GM23338 (cell line): Measurements from ENCODE around the gene TYW5. TPM values are rescaled to one million over a fixed set of nuclear protein-coding genes. Genes with fewer than 3 reads are reported as not detected.

ENCODE experiments used
- ATAC-seq: fragments of 200-7000 bp; cut with Tn5 transposase; 3 replicates; pipeline ENCODE4 v1.9.1; 2020
- DNase-seq: peaks from one replicate; pipeline ENCODE4 v3.0.0-alpha.2; 2015; ENCODE audit warnings: low spot score
- H2AFZ ChIP-seq: fragments of 200-600 bp; sonication (generic); 2 replicates; pipeline ENCODE4 v1.8.0; 2016; ENCODE audit warnings: antibody characterized with exemption, mild to moderate bottlenecking, moderate library complexity
- H3F3A ChIP-seq: fragments of 200-600 bp; sonication (generic); replicated peaks from 2 replicates; pipeline ENCODE4 v1.8.0; 2017; ENCODE audit warnings: antibody characterized with exemption, mixed run types, low read depth
- H3K27ac ChIP-seq: fragments of 200-600 bp; sonication (generic); 2 replicates; pipeline ENCODE4 v1.6.1; 2016; ENCODE audit warnings: low read depth
- H3K27me3 ChIP-seq: fragments of 200-600 bp; sonication (generic); 2 replicates; pipeline ENCODE4 v1.8.0; 2016; ENCODE audit warnings: mild to moderate bottlenecking, mixed run types, moderate library complexity; ENCODE audit not compliant: insufficient read depth
- H3K36me3 ChIP-seq: fragments of 200-600 bp; sonication (generic); 2 replicates; pipeline ENCODE4 v1.8.0; 2016; ENCODE audit warnings: mild to moderate bottlenecking; ENCODE audit not compliant: insufficient read depth
- H3K4me1 ChIP-seq: fragments of 200-600 bp; sonication (generic); 2 replicates; pipeline ENCODE4 v1.8.0; 2016; ENCODE audit warnings: mild to moderate bottlenecking, moderate library complexity; ENCODE audit not compliant: insufficient read depth
- H3K4me2 ChIP-seq: fragments of 200-600 bp; sonication (generic); 2 replicates; pipeline ENCODE4 v1.7.1; 2017; ENCODE audit warnings: mixed run types
- H3K4me3 ChIP-seq: fragments of 200-600 bp; sonication (generic); 2 replicates; pipeline ENCODE4 v1.6.1; 2016; ENCODE audit warnings: mixed run types
- H3K79me2 ChIP-seq: fragments of 200-600 bp; sonication (generic); replicated peaks from 2 replicates; pipeline ENCODE4 v1.8.0; 2017; ENCODE audit warnings: mild to moderate bottlenecking; ENCODE audit not compliant: insufficient read depth
- H3K9me2 ChIP-seq: fragments of 200-600 bp; sonication (generic); 2 replicates; pipeline ENCODE4 v1.8.0; 2017; ENCODE audit not compliant: insufficient read depth
- H4K20me1 ChIP-seq: fragments of 200-600 bp; sonication (generic); replicated peaks from 2 replicates; pipeline ENCODE4 v1.8.0; 2017; ENCODE audit warnings: mild to moderate bottlenecking; ENCODE audit not compliant: insufficient read depth
- H3K27ac Mint-ChIP-seq: 2 replicates; pipeline ENCODE4 v1.8.0; 2020; ENCODE audit warnings: inconsistent platforms, mild to moderate bottlenecking, moderate library complexity, mixed read lengths
- H3K27me3 Mint-ChIP-seq: 3 replicates; pipeline ENCODE4 v1.8.0; 2022; ENCODE audit warnings: low read depth, mild to moderate bottlenecking, moderate library complexity, mixed read lengths, inconsistent platforms; ENCODE audit not compliant: insufficient read depth, poor library complexity
- H3K36me3 Mint-ChIP-seq: 3 replicates; pipeline ENCODE4 v1.8.0; 2021; ENCODE audit warnings: low read depth, mild to moderate bottlenecking, inconsistent platforms, moderate library complexity, mixed read lengths
- H3K4me1 Mint-ChIP-seq: 3 replicates; pipeline ENCODE4 v1.8.0; 2020; ENCODE audit warnings: mild to moderate bottlenecking, inconsistent platforms, mixed read lengths
- H3K4me3 Mint-ChIP-seq: 3 replicates; pipeline ENCODE4 v1.8.0; 2021; ENCODE audit warnings: moderate library complexity, mild to moderate bottlenecking, inconsistent platforms, mixed read lengths
- H3K9me3 Mint-ChIP-seq: 3 replicates; pipeline ENCODE4 v1.8.0; 2020; ENCODE audit warnings: moderate library complexity, mild to moderate bottlenecking, inconsistent platforms, mixed read lengths
- CREB1 ChIP-seq: fragments of 250-450 bp; sonication (Bioruptor Pico); IDR thresholded peaks from 2 replicates; pipeline ENCODE4 v1.5.0; 2020; ENCODE audit warnings: low read depth, mild to moderate bottlenecking, moderate library complexity
- EZH2phosphoT487 ChIP-seq: fragments of 200-600 bp; sonication (generic); IDR thresholded peaks from one replicate; pipeline ENCODE4 v1.8.1; 2018; ENCODE audit warnings: antibody characterized with exemption; ENCODE audit not compliant: unreplicated experiment
- JUNB ChIP-seq: IDR thresholded peaks from one replicate; pipeline ENCODE4 v1.6.1; 2016; ENCODE audit warnings: antibody characterized with exemption; ENCODE audit not compliant: unreplicated experiment
- NANOG ChIP-seq: IDR thresholded peaks from 2 replicates; pipeline ENCODE4 v1.6.1; 2016; ENCODE audit warnings: antibody characterized with exemption, borderline replicate concordance
- POLR2AphosphoS5 ChIP-seq: IDR thresholded peaks from 2 replicates; pipeline ENCODE4 v1.6.1; 2016; ENCODE audit warnings: antibody characterized with exemption, low read depth
- REST ChIP-seq: IDR thresholded peaks from one replicate; pipeline ENCODE4 v1.6.1; 2018; ENCODE audit warnings: antibody characterized with exemption; ENCODE audit not compliant: unreplicated experiment
- STAT1 ChIP-seq: IDR thresholded peaks from one replicate; pipeline ENCODE4 v1.6.1; 2016; ENCODE audit warnings: antibody characterized with exemption; ENCODE audit not compliant: unreplicated experiment
- ZNF114 ChIP-seq: fragments of 250-450 bp; sonication (Bioruptor Pico); IDR thresholded peaks from 2 replicates; pipeline ENCODE4 v1.5.0; 2020; ENCODE audit warnings: mild to moderate bottlenecking, moderate library complexity
- ZNF331 ChIP-seq: fragments of 250-450 bp; sonication (Bioruptor Pico); IDR thresholded peaks from 2 replicates; pipeline ENCODE4 v1.5.0; 2020; ENCODE audit warnings: low read depth, mild to moderate bottlenecking, moderate library complexity
- polyA plus RNA-seq: library from polyadenylated mRNA; unstranded; fragments of >200 nt; fragmentation: Nextera tagmentation; extraction: Ambion mirVana; gene quantifications from 2 replicates; pipeline ENCODE4 v1.2.1, GENCODE V29; 2016
- total RNA-seq: library from RNA; depleted of rRNA; stranded (reverse); fragments of >200 nt; shearing (Covaris generic); gene quantifications from 2 replicates; pipeline ENCODE4 v1.2.3, GENCODE V29; 2014
- TF ChIP-seq, protein P1 (sequence below): IDR thresholded peaks from 2 replicates; pipeline ENCODE4 v1.6.1; 2016; ENCODE audit warnings: antibody characterized with exemption
- TF ChIP-seq, protein P2 (sequence below): fragments of 250-450 bp; sonication (Bioruptor Pico); IDR thresholded peaks from 2 replicates; pipeline ENCODE4 v1.5.0; 2020; ENCODE audit warnings: mild to moderate bottlenecking, moderate library complexity
- TF ChIP-seq, protein P3 (sequence below), 2 experiments: fragments of 200-600 bp in 1 of 2; sonication (generic) in 1 of 2; conservative IDR thresholded peaks; 2 replicates each; pipeline versions ENCODE4 v1.5.1 to v1.6.1; 2016 to 2017; ENCODE audit warnings: antibody characterized with exemption in 2 of 2, low read depth in 2 of 2, mild to moderate bottlenecking in 2 of 2, moderate library complexity in 1 of 2

TYW5 gene
- total and polyA plus RNA-seq, 2 experiments from 2014 or later, result 12.4 to 19.6 TPM

DNA sequence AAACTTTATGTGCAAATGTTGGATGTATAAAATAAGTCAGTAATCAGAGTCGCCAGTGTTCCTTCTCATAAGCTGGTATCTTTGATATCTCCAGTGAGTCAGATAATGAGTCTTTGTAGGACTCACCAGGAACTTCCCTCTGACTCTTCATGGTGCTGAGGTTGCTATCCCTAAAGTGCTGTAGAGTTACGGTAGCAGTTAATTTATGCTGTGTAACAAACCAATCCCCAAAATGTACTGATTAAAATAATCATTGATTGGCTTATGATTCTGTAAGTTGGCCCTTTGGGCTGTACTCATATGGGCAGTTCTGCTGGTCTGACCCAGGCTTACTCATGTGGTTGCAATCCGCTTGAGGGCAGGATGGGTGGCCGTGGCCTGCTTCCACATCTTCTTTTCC, 43.9 kb upstream of the TYW5 start (continued):
- TF ChIP-seq EZH2phosphoT487, result no peak
- no peak for TF ChIP-seq JUNB
- TF ChIP-seq, protein P1, sequence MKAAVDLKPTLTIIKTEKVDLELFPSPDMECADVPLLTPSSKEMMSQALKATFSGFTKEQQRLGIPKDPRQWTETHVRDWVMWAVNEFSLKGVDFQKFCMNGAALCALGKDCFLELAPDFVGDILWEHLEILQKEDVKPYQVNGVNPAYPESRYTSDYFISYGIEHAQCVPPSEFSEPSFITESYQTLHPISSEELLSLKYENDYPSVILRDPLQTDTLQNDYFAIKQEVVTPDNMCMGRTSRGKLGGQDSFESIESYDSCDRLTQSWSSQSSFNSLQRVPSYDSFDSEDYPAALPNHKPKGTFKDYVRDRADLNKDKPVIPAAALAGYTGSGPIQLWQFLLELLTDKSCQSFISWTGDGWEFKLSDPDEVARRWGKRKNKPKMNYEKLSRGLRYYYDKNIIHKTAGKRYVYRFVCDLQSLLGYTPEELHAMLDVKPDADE, result no peak

DNA sequence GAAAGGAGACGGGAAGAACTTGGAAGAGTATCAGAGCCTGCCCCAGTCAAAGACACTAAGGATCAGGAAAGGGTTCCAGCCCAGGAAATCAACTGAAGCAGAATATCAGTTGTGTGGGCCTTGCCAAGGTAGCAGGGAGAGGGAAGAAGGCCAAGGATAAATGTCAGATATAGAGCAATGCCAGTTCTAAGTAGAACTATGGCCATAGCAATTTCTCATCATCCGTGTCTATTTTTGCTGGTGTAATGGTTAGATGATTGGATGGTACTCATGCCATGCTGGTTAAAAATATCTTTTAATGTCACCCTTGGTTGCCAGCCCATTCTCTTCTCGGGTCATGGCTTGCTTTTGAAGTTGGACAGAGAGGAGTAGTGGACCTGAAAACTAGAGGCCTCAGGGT, 42.0 kb upstream of the TYW5 start:
- H3K4me3 ChIP-seq, result no peak overlapping the region
- DNase-seq, result no peak
- ATAC-seq, result no peak
- H4K20me1 ChIP-seq, result no peaks in the 10 kb centered on the region
- Mint-ChIP-seq H3K27ac (no peak overlapping the region), H3K36me3 (no peaks in the 10 kb centered on the region; the same call in 2 of the 3 replicates), H3K9me3 (no peaks in the 10 kb centered on the region), H3K4me3 (no peak overlapping the region), H3K27me3 (peaks cover 6% of the 10 kb centered on the region), H3K4me1 (no peaks in the 10 kb centered on the region; the same call in 1 of the 3 replicates)
- peaks cover 25% of the 10 kb centered on the region for H3K9me2 ChIP-seq
- no peak overlapping the region for H3K4me2 ChIP-seq
- H3K79me2 ChIP-seq, result no peaks in the 10 kb centered on the region
- no peaks in the 10 kb centered on the region for H3F3A ChIP-seq
- H3K27ac ChIP-seq, result no peak overlapping the region
- H2AFZ ChIP-seq, result no peak overlapping the region
- no peaks in the 10 kb centered on the region for H3K36me3 ChIP-seq
- no peaks in the 10 kb centered on the region for H3K27me3 ChIP-seq
- no peaks in the 10 kb centered on the region for H3K4me1 ChIP-seq
- TF ChIP-seq, protein P2, sequence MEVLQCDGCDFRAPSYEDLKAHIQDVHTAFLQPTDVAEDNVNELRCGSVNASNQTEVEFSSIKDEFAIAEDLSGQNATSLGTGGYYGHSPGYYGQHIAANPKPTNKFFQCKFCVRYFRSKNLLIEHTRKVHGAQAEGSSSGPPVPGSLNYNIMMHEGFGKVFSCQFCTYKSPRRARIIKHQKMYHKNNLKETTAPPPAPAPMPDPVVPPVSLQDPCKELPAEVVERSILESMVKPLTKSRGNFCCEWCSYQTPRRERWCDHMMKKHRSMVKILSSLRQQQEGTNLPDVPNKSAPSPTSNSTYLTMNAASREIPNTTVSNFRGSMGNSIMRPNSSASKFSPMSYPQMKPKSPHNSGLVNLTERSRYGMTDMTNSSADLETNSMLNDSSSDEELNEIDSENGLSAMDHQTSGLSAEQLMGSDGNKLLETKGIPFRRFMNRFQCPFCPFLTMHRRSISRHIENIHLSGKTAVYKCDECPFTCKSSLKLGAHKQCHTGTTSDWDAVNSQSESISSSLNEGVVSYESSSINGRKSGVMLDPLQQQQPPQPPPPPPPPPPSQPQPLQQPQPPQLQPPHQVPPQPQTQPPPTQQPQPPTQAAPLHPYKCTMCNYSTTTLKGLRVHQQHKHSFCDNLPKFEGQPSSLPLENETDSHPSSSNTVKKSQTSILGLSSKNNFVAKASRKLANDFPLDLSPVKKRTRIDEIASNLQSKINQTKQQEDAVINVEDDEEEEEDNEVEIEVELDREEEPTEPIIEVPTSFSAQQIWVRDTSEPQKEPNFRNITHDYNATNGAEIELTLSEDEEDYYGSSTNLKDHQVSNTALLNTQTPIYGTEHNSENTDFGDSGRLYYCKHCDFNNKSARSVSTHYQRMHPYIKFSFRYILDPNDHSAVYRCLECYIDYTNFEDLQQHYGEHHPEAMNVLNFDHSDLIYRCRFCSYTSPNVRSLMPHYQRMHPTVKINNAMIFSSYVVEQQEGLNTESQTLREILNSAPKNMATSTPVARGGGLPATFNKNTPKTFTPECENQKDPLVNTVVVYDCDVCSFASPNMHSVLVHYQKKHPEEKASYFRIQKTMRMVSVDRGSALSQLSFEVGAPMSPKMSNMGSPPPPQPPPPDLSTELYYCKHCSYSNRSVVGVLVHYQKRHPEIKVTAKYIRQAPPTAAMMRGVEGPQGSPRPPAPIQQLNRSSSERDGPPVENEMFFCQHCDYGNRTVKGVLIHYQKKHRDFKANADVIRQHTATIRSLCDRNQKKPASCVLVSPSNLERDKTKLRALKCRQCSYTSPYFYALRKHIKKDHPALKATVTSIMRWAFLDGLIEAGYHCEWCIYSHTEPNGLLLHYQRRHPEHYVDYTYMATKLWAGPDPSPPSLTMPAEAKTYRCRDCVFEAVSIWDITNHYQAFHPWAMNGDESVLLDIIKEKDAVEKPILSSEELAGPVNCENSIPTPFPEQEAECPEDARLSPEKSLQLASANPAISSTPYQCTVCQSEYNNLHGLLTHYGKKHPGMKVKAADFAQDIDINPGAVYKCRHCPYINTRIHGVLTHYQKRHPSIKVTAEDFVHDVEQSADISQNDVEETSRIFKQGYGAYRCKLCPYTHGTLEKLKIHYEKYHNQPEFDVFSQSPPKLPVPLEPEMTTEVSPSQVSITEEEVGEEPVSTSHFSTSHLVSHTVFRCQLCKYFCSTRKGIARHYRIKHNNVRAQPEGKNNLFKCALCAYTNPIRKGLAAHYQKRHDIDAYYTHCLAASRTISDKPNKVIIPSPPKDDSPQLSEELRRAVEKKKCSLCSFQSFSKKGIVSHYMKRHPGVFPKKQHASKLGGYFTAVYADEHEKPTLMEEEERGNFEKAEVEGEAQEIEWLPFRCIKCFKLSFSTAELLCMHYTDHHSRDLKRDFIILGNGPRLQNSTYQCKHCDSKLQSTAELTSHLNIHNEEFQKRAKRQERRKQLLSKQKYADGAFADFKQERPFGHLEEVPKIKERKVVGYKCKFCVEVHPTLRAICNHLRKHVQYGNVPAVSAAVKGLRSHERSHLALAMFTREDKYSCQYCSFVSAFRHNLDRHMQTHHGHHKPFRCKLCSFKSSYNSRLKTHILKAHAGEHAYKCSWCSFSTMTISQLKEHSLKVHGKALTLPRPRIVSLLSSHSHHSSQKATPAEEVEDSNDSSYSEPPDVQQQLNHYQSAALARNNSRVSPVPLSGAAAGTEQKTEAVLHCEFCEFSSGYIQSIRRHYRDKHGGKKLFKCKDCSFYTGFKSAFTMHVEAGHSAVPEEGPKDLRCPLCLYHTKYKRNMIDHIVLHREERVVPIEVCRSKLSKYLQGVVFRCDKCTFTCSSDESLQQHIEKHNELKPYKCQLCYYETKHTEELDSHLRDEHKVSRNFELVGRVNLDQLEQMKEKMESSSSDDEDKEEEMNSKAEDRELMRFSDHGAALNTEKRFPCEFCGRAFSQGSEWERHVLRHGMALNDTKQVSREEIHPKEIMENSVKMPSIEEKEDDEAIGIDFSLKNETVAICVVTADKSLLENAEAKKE (CRISPR knock-in tag), result no peak
- TF ChIP-seq STAT1 (no peak), CREB1 (CRISPR knock-in tag) (no peak), JUNB (no peak), NANOG (no peak), ZNF331 (CRISPR knock-in tag) (no peak), EZH2phosphoT487 (no peak), ZNF114 (CRISPR knock-in tag) (no peak), POLR2AphosphoS5 (no peak), REST (no peak)
- TF ChIP-seq, protein P3, sequence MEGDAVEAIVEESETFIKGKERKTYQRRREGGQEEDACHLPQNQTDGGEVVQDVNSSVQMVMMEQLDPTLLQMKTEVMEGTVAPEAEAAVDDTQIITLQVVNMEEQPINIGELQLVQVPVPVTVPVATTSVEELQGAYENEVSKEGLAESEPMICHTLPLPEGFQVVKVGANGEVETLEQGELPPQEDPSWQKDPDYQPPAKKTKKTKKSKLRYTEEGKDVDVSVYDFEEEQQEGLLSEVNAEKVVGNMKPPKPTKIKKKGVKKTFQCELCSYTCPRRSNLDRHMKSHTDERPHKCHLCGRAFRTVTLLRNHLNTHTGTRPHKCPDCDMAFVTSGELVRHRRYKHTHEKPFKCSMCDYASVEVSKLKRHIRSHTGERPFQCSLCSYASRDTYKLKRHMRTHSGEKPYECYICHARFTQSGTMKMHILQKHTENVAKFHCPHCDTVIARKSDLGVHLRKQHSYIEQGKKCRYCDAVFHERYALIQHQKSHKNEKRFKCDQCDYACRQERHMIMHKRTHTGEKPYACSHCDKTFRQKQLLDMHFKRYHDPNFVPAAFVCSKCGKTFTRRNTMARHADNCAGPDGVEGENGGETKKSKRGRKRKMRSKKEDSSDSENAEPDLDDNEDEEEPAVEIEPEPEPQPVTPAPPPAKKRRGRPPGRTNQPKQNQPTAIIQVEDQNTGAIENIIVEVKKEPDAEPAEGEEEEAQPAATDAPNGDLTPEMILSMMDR (conservative IDR thresholded peaks at IDR 0.05; ENCODE audit: low read depth in 2 of 2), result no peak
- TF ChIP-seq, protein P1, result no peak
